Natural killer cell treated with Interleukin-12 subunit alpha and Interleukin-12 subunit beta and Interleukin-15 and Interleukin-18, amount 100 ng/mL, for 72 hours (primary cell): ENCODE data around the gene NANOS3. TPM values are rescaled to one million over a fixed set of nuclear protein-coding genes. Genes with fewer than 3 reads are reported as not detected.
"Not testable (repeated sequence)": the region's sequence is repeated elsewhere in the genome, so short reads cannot be mapped to it uniquely, and the experiment has no call there.

ENCODE experiments used
- ATAC-seq, 2 donors: fragments of 150-1000 bp; cut with Tn5 transposase in 1 of 2; sonication (Bioruptor Pico), chemical (Tn5 transposase) in 1 of 2; 2 replicates each; pipeline ENCODE4 v1.10.0; 2021
- DNase-seq: peaks from one replicate; pipeline ENCODE4 v3.0.0; 2022; ENCODE audit warnings: low spot score
- H3K27ac Mint-ChIP-seq, 2 donors: 1 replicate in 1 of 2; 2 replicates in 1 of 2; pipeline ENCODE4 v1.8.0; 2022; ENCODE audit warnings: mixed read lengths in 2 of 2, mild to moderate bottlenecking in 1 of 2, moderate library complexity in 1 of 2
- H3K27me3 Mint-ChIP-seq, 2 donors: 1 replicate in 1 of 2; 2 replicates in 1 of 2; pipeline ENCODE4 v1.8.0; 2022; ENCODE audit warnings: mixed read lengths in 2 of 2
- H3K36me3 Mint-ChIP-seq: one replicate; pipeline ENCODE4 v1.8.0; 2022; ENCODE audit warnings: mixed read lengths
- H3K4me1 Mint-ChIP-seq, 2 donors: 1 replicate in 1 of 2; 2 replicates in 1 of 2; pipeline ENCODE4 v1.8.0; 2022; ENCODE audit warnings: low read depth in 2 of 2, mixed read lengths in 2 of 2, mild to moderate bottlenecking in 1 of 2
- H3K4me3 Mint-ChIP-seq: one replicate; pipeline ENCODE4 v1.8.0; 2022; ENCODE audit warnings: mixed read lengths
- H3K9me3 Mint-ChIP-seq: 2 replicates; pipeline ENCODE4 v1.8.0; 2022; ENCODE audit warnings: mixed read lengths
- total RNA-seq, 2 donors: library from RNA; stranded (reverse); gene quantifications; one replicate each; pipeline ENCODE4 v1.2.3, GENCODE V29; 2022

The NANOS3 gene
- total RNA-seq, 2 donors from 2014 or later = 0.95 TPM; not detected in 1

GRCh38 chr19:13920524-13920923 is 43.6 kb downstream of the NANOS3 start:
- H3K27me3 Mint-ChIP-seq = no peaks in the 10 kb centered on the region
- H3K36me3 Mint-ChIP-seq = peaks cover 14% of the 10 kb centered on the region
- H3K4me3 Mint-ChIP-seq = no peak overlapping the region
- no peak for ATAC-seq
- H3K4me1 Mint-ChIP-seq = peaks cover 4% of the 10 kb centered on the region in 2 donors
- no peak overlapping the region for H3K27ac Mint-ChIP-seq
- no peaks in the 10 kb centered on the region for H3K9me3 Mint-ChIP-seq
- no peak for DNase-seq

- ATAC-seq (peak; percentile 78 to 80), DNase-seq (no peak)
- no peak overlapping the region for H3K4me3 Mint-ChIP-seq
- H3K27me3 Mint-ChIP-seq = no peaks in the 10 kb centered on the region
- H3K4me1 Mint-ChIP-seq = peaks cover 4% of the 10 kb centered on the region in 2 donors
- H3K36me3 Mint-ChIP-seq = peaks cover 14% of the 10 kb centered on the region
- peak overlapping the region in 1 of 2 donors; percentile 25 for H3K27ac Mint-ChIP-seq
- no peaks in the 10 kb centered on the region for H3K9me3 Mint-ChIP-seq
These were observed 44.2 kb downstream of the NANOS3 start for GRCh38 chr19:13920940-13921747.

- peaks cover 14% of the 10 kb centered on the region for H3K36me3 Mint-ChIP-seq
- not testable (repeated sequence) for H3K27ac Mint-ChIP-seq, H3K4me3 Mint-ChIP-seq, H3K9me3 Mint-ChIP-seq, DNase-seq, H3K4me1 Mint-ChIP-seq, H3K27me3 Mint-ChIP-seq, ATAC-seq
These were observed 45.2 kb downstream of the NANOS3 start for GRCh38 chr19:13922118-13922517.

- DNase-seq (no peak), ATAC-seq (no peak)
- Mint-ChIP-seq H3K27ac (no peak overlapping the region), H3K4me1 (peaks cover 4% of the 10 kb centered on the region in 2 donors), H3K27me3 (no peaks in the 10 kb centered on the region), H3K9me3 (no peaks in the 10 kb centered on the region), H3K4me3 (no peak overlapping the region), H3K36me3 (peaks cover 14% of the 10 kb centered on the region)
These were observed 46.5 kb downstream of the NANOS3 start for GRCh38 chr19:13923194-13923987.

- no peak overlapping the region for H3K4me3 Mint-ChIP-seq
- H3K9me3 Mint-ChIP-seq = no peaks in the 10 kb centered on the region
- peaks cover 14% of the 10 kb centered on the region for H3K36me3 Mint-ChIP-seq
- ATAC-seq (no peak), DNase-seq (no peak)
- no peaks in the 10 kb centered on the region for H3K27me3 Mint-ChIP-seq
- H3K4me1 Mint-ChIP-seq = peaks cover 3% of the 10 kb centered on the region in 2 donors
- H3K27ac Mint-ChIP-seq = no peak overlapping the region
These were observed 49.1 kb downstream of the NANOS3 start for GRCh38 chr19:13926010-13926409.

- ATAC-seq = no peak
- Mint-ChIP-seq H3K36me3 (peaks cover 14% of the 10 kb centered on the region), H3K27ac (no peak overlapping the region)
These were observed 49.8 kb downstream of the NANOS3 start for GRCh38 chr19:13926715-13927114.

GRCh38 chr19:13929340-13929739 is 52.4 kb downstream of the NANOS3 start:
- Mint-ChIP-seq H3K27me3 (peaks cover 0 to 6% of the 10 kb centered on the region in 2 donors), H3K27ac (no peak overlapping the region), H3K4me3 (no peak overlapping the region), H3K36me3 (peaks cover 6% of the 10 kb centered on the region), H3K4me1 (peaks cover 0 to 5% of the 10 kb centered on the region in 2 donors), H3K9me3 (no peaks in the 10 kb centered on the region)
- DNase-seq (no peak), ATAC-seq (no peak)

More at GRCh38 chr19:13926715-13927114, 49.8 kb downstream of the NANOS3 start:
- Mint-ChIP-seq H3K4me1 (no peaks in the 10 kb centered on the region), H3K27me3 (no peaks in the 10 kb centered on the region), H3K9me3 (no peaks in the 10 kb centered on the region), H3K4me3 (no peak overlapping the region)
- DNase-seq = no peak

- H3K27me3 Mint-ChIP-seq = peaks cover 0 to 8% of the 10 kb centered on the region in 2 donors
- H3K4me3 Mint-ChIP-seq = no peak overlapping the region
- ATAC-seq = no peak
- peaks cover 0 to 11% of the 10 kb centered on the region in 2 donors for H3K4me1 Mint-ChIP-seq
- no peaks in the 10 kb centered on the region for H3K9me3 Mint-ChIP-seq
- no peak for DNase-seq
- H3K27ac Mint-ChIP-seq = no peak overlapping the region
- peaks cover 3% of the 10 kb centered on the region for H3K36me3 Mint-ChIP-seq
These were observed 53.0 kb downstream of the NANOS3 start for GRCh38 chr19:13929956-13930355.

Other genes starting within 250 kb of the NANOS3 start
- gene MRI1, start 112.6 kb upstream of the NANOS3 start, total RNA-seq = 10 to 100 TPM; 29.1 to 70.0 TPM
- 10 to 100 TPM; 53.0 to 83.6 TPM for gene C19orf53, start 102.7 kb upstream of the NANOS3 start, total RNA-seq
- gene ZSWIM4, start 81.7 kb upstream of the NANOS3 start, total RNA-seq = 1 to 10 TPM; 8.3 to 9.7 TPM
- gene BRME1, start 29.0 kb downstream of the NANOS3 start, total RNA-seq = 1 to 10 TPM; 3.7 to 4.0 TPM
- gene CC2D1A, start 29.1 kb downstream of the NANOS3 start, total RNA-seq = 10 to 100 TPM; 33.2 to 41.3 TPM
- gene PODNL1, start 61.3 kb downstream of the NANOS3 start, total RNA-seq = under 1 TPM in 1 of 2 donors, not detected in 1; 0.70 TPM
- 100 to 1,000 TPM in 1 of 2 donors, 10 to 100 TPM in 1; 62.0 to 107 TPM for gene DCAF15, start 75.4 kb downstream of the NANOS3 start, total RNA-seq
- gene RFX1, start 129.2 kb downstream of the NANOS3 start, total RNA-seq = 10 to 100 TPM; 13.4 to 16.4 TPM
- not detected for gene RLN3, start 151.0 kb downstream of the NANOS3 start, total RNA-seq
- 10 to 100 TPM; 34.9 to 44.0 TPM for gene IL27RA, start 154.6 kb downstream of the NANOS3 start, total RNA-seq
- gene PALM3, start 184.9 kb downstream of the NANOS3 start, total RNA-seq = not detected
- under 1 TPM; 0.31 to 0.59 TPM for gene MISP3, start 195.7 kb downstream of the NANOS3 start, total RNA-seq
- gene C19orf67, start 208.6 kb downstream of the NANOS3 start, total RNA-seq = not detected
- 10 to 100 TPM; 45.5 to 54.6 TPM for gene SAMD1, start 213.6 kb downstream of the NANOS3 start, total RNA-seq
- gene PRKACA, start 240.6 kb downstream of the NANOS3 start, total RNA-seq = 10 to 100 TPM; 61.6 to 80.0 TPM